ENCODE results near the gene WDR19.
"Not testable (repeated sequence)": the region's sequence is repeated elsewhere in the genome, so short reads cannot be mapped to it uniquely, and the experiment has no call there.

The WDR19 gene

DNA sequence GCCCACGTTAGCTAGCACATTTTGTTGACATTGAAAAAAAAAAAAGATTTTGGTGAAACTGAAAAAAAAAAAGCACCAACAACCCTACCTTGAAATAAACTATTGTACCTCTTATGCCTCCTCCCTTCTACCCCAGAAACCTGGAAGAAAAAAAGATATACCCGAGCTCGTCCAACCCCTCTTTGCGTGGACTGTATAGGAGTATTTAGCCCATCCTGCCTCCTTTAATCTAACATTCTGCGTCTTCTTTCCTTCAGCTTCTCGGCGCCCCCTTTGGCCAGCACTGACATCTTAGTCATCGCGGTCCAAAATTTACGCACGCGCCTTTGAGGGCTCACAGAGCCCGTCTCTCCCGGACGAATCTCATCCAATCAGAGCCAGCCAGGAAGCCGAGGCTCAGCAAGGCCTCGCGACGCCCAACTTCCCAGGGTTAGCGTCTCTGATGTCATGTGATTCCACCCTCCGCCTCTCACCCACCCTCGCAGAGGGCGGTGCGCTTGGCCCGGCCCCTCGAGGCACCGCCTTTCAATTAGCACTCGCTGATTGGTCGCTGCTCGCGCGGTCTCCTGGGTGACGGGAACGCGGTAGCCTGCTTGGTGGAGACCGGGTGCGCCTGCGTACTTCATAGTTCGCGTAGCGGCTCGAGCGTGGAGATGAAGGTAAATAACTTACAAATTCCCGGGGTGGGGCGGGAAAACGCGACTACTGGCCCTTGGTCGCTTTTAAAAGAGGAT lies at the start of gene WDR19:
Gene WDR19, plus strand, starts transcription at position 625 of the 734 bp plus-strand sequence. Its CDS starts 29 bp downstream, at position 654.
- DNase-seq (ENCODE audit: low read depth, low spot score): peak; percentile 99

GRCh38 chr4:39133623-39134022 lies 48.7 kb upstream of the WDR19 start:
- DNase-seq (ENCODE audit: low read depth, low spot score): no peak

DNA sequence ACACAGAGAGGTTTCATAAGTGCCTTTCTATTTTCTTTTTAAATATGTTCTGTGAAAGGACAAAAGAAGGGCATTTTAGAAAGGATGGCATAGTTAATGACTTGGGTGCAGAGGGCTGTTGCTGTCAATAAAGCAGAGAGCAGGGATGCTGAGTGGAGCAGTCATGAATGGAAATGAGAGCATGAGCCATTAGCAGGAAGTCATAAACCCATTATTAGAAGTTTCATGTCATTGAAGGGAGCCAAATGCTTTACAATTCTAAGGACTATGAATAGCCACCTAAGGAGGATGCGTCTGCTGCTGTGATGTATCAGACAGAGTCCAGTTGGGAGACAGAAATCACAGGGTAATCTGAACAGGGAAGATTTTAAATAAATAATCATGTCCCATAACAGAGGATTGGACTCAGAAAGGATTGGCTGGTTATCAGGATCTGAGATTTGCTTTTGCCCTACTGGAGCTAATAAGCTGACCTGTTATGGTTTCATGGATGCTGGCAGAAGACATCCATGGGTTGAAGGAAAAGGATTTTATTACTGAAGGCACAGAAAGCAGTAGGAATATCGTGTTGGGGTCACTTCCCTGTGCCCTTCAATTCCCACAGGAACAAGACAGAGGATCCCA lies 47.5 kb upstream of the WDR19 start:
- no peak for DNase-seq (ENCODE audit: low read depth, low spot score)

DNA sequence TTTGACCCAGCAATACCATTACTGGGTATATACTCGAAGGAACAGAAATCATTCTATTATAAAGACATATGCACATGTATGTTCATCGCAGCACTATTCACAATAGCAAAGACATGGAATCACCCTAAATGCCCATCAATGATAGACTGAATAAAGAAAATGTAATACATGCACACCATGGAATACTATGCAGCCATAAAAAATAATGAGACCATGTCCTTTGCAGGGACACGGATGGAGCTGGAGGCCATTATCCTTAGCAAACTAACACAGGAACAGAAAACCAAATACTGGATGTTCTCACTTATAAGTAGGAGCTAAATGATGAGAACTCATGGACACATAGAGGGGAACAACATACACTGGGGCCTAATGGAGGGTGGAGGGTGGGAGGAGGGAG lies 44.1 kb upstream of the WDR19 start:
- not testable (repeated sequence) for DNase-seq (ENCODE audit: low read depth, low spot score)

- DNase-seq (ENCODE audit: low read depth, low spot score): no peak
Observed at GRCh38 chr4:39146211-39146610, 36.1 kb upstream of the WDR19 start.

DNA sequence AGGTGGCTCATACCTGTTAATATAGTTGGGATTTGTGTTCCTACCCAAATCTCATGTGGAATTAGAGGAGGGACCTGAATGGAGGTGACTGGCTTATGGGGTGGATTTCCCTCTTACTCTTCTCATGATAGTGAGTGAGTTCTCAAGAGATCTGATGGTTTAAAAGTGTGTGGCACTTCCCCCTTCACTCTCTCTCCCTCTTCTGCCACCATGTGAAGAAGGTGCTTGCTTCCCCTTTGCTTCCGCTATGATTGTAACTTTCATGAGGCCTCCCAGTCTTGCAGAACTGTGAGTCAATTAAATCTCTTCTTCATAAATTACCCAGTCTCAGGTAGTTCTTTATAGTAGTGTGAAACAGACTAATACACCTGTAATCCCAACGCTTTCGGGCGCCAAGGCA lies 28.3 kb upstream of the WDR19 start:
- no peak for DNase-seq (ENCODE audit: low read depth, low spot score)

DNA sequence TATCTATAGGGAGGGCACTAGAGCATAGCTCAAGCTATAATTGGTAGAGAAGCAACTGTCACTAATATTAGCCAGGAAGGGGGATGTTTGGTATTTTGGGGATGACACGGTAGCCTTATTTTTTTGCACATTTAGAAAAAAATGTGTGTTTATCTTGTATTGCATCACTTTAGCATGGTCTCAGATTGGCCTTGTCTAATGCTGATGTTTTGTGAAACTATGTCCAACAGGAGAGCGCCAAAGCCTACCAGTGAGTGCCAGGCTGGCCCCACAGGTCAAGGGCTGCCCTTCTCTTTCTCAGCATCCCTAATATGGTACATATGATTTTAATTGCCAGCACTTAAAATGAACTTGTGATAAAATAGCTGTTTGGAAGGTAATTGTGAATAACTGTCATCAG lies 24.8 kb upstream of the WDR19 start:
- no peak for DNase-seq (ENCODE audit: low read depth, low spot score)

DNA sequence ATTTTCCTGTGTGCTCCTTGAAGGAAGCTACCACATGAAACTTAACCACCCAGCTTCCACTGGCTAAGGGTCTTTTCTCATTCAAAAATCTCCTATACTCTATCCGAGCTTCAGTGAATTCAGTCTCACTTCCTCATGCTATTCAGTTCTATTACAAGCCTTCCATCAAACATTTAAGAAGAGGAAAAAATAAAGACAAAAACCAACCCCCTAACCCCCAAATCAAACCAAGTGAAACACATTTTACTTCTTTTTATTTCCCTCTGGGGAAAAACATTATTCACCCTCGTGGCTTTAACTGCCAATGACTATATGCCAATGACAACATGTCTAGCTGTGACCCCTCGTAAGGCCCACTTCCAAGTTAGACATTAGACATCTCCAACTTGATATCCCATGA lies 16.2 kb upstream of the WDR19 start:
- DNase-seq (ENCODE audit: low read depth, low spot score): no peak

GRCh38 chr4:39166669-39167068 lies 15.7 kb upstream of the WDR19 start:
- DNase-seq (ENCODE audit: low read depth, low spot score): no peak

DNA sequence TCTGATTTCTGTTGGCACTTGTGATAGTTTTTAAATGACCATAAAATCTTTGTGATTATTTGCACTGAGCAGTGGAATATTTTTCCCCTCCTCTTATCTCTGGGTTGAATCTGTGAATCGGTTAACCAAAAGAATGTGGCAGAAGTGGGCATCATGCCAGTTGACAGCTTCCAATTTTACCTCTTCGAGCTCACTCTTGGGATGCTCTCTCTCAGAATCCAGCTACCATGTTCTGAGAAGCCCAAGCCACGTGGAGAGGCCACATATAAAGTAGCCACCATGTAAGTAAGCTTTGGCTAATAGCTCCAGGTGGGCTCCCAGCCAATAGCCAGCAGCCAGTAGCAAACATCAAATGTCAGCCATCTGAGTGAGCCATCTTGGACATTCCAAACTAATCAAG lies 12.9 kb upstream of the WDR19 start:
- no peak for DNase-seq (ENCODE audit: low read depth, low spot score)

DNA sequence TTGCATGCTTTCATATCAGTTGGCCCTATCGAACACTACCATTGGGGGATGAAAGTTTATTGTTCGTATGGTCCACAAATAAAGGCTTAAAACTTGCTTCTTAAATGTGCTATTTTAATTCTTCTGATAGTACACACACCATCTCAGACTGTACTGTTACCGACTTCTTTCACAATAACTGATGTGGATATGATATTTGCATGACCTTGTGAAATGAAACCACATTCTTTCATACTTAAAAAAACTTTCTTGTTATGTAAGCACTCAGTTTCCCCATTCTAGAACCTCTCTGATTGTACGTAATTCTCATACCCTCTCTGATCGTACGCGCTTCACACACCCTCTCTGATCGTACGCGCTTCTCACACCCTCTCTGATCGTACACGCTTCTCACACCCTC lies 12.0 kb upstream of the WDR19 start:
- DNase-seq (ENCODE audit: low read depth, low spot score): no peak

DNA sequence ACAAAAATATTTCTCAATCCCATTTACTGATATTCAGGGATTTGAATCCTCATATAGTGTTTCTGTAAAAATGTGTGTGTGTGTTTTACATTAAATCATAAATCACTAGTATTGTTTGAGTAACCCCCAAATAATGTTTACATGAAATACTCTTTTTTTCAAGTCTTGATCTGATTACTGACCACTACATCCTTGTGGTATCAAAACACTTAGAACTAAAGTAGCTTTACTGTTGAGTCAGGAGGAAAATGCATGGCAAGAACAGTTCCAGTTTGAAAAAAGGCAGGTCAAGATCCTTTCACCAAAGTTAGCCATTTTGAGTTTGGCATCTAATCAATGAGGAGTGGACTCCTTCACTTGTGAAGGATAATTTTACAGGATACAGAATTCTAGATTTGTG lies 3.6 kb upstream of the WDR19 start:
- no peak for DNase-seq (ENCODE audit: low read depth, low spot score)

DNA sequence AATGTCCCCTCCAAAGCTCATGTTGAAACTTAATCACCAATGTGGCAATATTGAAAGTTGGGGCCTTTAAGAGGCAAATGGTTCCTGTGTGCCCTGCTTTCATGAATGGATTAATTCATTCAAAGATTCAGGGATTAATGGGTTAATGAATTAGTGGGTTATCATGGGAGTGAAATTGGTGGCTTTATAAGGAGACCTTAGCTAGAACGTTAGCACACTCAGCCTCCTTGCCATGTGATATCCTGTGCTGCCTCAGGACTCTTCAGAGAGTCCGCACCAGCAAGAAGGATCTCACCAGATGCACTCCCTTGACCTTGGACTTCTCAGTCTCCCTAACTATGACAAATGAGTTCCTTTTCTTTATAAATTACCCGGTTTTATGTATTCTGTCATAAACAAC lies 2.6 kb upstream of the WDR19 start:
- no peak for DNase-seq (ENCODE audit: low read depth, low spot score)

- DNase-seq (ENCODE audit: low read depth, low spot score): not testable (repeated sequence)
Observed at GRCh38 chr4:39180629-39181028, 1.7 kb upstream of the WDR19 start.

- DNase-seq (ENCODE audit: low read depth, low spot score): no peak
Observed at GRCh38 chr4:39181520-39181904, 817 bp upstream of the WDR19 start.

- DNase-seq (ENCODE audit: low read depth, low spot score): no peak
Observed at GRCh38 chr4:39201963-39202362, 19.6 kb downstream of the WDR19 start.

- DNase-seq (ENCODE audit: low read depth, low spot score): no peak
Observed at GRCh38 chr4:39204543-39204942, 22.2 kb downstream of the WDR19 start.

DNA sequence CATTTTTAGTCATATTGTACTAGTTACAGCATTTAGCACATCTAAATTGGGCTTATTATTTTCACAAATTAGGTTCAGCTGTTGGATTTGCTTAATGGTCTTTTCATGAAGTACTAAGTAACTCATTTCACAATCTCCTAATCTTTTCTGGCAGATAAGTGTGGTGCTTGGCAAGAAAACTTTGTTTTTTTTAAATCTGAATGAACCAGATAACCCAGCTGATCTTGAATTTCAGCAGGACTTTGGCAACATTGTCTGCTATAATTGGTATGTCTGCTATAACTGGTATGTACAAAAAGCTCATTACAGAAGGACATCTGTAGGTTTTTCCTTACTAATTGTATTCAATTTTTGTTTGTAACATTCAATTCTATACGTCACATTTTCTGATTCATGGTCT lies 22.7 kb downstream of the WDR19 start:
- DNase-seq (ENCODE audit: low read depth, low spot score): no peak

DNA sequence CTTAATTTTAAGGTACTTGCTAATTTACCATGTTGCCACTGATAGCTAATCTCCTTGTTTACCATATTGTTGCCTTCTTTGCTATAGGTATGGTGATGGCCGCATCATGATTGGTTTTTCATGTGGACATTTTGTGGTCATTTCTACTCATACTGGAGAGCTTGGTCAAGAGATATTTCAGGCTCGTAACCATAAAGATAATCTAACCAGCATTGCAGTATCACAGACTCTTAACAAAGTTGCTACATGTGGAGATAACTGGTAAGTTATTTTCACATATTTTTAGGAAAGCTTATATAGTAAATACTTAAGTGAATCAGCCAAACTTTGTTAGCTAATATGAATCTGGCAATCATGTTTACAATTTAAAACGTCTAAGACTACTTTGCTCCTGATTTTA lies 23.1 kb downstream of the WDR19 start:
- DNase-seq (ENCODE audit: low read depth, low spot score): no peak

- no peak for DNase-seq (ENCODE audit: low read depth, low spot score)
Observed at GRCh38 chr4:39227906-39228305, 45.6 kb downstream of the WDR19 start.

GRCh38 chr4:39228377-39228776 lies 46.0 kb downstream of the WDR19 start:
- no peak for DNase-seq (ENCODE audit: low read depth, low spot score)

DNA sequence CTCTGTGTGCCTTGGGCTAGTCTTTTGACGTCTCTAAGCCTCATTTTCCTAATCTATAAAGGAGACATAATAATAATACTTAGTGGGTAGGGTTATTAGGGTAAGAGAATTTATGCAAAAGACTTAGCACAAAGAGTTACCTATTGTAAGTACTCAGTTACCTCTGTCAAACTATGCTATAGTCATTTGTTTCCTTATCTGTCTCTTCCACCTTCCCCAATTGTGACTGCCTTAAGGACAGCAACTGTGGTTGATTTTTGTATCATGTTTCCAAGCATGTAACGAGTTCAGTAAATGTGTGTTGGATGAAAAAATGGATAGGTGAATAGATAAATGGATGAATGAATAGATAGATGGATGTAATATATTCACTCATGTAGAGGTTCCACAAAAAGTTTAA lies 48.1 kb downstream of the WDR19 start:
- no peak for DNase-seq (ENCODE audit: low read depth, low spot score)

- DNase-seq (ENCODE audit: low read depth, low spot score): no peak
Observed at GRCh38 chr4:39231660-39232059, 49.3 kb downstream of the WDR19 start.

- DNase-seq (ENCODE audit: low read depth, low spot score): no peak
Observed at GRCh38 chr4:39232100-39232499, 49.8 kb downstream of the WDR19 start.

Data from smooth muscle cell of the brain vasculature (primary cell).